GM21786 (cell line): ENCODE results near the gene ECI1.

ENCODE experiments used
- ATAC-seq: cut with Tn5 transposase; IDR thresholded peaks from one replicate; pipeline ENCODE4 v1.9.1; 2021; ENCODE audit not compliant: unreplicated experiment

The ECI1 gene

DNA sequence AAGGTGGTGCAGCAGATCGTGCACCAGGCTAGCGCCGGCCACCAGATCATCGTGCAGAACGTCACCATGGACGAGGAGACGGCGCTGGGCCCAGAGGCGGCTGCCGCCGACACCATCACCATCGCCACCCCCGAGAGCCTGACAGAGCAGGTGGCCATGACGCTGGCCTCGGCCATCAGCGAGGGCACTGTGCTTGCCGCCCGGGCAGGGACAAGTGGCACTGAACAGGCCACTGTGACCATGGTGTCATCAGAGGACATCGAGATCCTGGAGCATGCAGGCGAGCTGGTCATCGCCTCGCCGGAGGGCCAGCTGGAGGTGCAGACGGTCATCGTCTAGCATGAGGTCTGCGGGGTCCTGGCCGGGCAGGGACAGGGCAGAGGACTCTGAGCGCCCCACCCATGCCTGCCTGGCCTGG is 16.1 kb downstream of the ECI1 start:
- no peak for ATAC-seq

DNA sequence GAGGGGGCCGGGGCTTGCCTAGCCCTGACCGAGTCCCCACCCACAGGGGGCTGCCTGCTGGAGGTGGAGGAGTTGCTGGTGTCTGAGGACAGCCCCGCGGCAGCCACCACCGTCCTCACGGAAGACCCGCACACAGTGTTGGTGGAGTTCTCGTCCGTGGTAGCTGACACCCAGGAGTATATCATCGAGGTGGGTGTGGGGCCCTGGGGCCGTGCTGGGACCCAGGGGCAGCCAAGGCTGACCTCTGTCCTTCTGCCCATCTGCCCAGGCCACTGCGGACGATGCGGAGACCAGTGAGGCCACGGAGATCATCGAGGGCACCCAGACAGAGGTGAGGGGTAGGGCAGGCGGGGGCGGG is 16.6 kb downstream of the ECI1 start:
- no peak for ATAC-seq

DNA sequence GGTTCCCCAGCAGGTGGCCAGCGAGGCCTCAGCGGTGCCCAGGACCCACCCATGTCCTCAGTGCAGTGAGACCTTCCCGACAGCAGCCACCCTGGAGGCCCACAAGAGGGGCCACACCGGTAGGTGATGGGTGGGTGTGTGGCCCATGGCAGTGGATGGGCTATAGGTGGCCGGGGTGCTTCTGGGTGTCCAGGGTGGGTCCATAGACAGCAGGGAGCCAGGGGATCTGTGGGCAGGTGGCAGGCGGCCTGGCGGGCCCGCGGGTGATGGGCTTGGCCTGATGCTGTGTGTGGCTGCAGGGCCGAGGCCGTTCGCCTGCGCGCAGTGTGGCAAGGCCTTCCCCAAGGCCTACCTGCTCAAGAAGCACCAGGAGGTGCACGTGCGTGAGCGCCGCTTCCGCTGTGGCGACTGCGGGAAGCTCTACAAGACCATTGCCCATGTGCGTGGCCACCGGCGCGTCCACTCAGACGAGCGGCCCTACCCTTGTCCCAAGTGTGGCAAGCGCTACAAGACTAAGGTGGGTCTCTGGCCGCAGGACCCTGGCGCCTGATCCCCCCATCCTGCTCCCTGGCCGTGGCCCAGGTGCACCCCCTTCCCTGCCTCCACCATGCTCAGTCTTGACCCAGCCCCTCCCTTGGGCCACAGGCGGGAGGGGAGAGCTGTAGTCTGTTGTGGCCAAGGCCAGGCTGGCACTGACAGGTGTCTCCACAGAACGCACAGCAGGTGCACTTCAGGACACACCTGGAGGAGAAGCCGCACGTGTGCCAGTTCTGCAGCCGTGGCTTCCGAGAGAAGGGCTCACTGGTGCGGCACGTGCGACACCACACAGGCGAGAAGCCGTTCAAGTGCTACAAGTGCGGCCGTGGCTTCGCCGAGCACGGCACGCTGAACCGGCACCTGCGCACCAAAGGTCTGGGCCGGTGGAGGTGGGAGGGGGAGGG is 17.2 kb downstream of the ECI1 start:
- no peak for ATAC-seq

DNA sequence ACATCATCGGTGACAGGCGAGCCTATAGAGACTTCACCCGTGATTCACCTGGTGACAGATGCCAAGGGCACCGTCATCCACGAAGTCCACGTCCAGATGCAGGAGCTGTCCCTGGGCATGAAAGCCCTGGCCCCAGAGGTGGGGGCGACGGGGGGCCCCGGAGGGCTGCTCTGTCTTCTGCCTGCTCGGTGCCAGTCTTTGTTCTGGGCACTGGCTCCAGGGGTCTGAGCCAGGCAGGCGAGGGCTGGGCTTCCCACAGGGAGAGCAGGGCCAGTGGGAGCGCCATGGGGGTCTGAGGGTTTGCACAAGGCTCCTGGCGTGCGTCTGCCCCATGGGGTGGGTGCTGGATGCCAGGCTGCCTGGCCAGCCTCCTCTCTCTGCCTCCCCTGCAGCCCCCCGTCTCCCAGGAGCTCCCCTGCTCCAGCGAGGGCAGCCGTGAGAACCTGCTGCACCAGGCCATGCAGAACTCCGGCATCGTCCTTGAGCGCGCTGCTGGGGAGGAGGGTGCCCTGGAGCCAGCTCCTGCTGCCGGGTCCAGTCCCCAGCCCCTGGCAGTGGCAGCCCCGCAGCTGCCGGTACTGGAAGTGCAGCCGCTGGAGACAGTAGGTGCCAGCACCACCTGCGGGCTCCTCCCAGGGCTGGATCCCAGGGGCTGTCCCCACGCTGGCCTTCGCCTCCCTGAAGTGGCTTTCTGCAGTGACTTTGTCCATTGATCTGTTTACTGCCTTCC is 18.2 kb downstream of the ECI1 start:
- ATAC-seq, result no peak

DNA sequence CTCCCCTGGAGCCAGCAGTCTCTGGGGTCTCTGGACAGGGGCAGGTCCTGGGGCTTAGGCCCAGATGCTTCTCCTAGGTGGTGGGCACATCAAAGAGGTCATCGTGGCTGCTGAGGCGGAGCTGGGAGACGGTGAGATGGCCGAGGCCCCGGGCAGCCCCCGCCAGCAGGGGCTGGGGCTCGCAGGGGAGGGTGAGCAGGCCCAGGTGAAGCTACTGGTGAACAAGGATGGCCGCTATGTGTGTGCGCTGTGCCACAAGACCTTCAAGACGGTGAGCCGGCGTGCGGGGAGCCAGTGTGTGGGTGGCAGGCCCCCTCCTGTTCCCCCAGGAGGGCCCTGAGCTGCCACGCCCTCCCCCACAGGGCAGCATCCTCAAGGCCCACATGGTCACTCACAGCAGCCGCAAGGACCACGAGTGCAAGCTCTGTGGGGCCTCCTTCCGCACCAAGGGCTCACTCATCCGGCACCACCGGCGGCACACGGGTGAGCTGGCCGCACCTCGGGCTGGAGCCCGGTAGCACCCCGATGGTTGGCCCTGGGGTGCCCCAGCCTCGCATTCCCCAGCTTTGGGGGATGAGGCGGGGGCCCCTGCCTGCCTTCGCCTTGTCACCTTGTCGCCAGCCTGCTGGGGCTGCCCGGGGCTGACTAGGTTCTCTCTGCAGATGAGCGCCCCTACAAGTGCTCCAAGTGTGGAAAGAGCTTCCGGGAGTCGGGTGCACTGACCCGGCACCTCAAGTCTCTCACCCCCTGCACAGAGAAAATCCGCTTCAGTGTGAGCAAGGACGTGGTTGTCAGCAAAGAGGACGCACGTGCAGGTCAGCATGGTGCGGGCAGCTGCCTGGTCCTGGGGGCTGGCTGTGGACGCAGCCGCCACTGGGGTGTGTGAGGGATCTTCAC is 19.0 kb downstream of the ECI1 start:
- no peak for ATAC-seq

DNA sequence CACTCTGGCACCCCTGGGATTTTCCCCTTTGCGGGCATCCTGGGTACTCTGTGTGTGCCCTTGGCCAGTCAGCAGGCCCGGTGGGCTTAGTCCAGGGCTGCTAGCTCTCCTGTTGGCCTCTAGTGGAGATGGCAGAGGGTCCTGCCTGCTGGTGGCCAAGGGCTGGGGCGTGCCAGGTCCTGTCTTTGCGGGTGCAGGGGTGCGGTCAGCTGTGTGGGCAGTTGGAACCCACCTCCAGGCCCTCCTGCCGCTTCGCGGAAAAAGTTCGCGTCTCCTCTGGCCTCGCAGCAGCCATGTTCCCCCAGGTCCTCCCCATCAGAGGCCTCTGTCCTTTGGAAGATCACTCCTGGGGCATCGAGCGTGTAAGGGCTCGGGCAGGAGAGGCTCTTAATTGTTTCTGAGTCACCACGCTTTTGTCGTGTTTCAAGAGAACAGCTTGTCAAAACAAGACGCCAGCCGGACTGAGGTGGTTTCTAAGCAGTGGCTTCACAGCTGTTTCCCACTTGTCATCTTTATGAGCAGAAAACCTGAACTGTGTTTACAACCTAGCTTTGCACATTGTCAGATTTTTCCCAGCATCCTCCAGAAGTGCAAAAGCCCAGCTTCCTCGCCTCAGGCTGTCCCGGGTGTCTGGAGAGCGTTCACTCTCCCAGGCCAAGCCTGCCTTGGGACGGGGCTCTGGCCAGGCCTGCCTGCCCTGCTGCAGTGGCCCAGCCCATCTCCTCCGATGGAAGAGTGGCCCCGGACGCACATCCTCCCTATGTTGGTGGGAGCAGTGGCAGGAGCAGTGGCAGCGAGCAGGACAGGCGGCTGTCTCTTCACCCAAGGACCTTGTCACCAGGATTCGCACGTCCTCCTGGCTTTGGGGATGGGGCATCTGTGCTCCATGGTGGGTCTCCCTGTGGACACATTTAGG is 20.1 kb downstream of the ECI1 start:
- no peak for ATAC-seq

DNA sequence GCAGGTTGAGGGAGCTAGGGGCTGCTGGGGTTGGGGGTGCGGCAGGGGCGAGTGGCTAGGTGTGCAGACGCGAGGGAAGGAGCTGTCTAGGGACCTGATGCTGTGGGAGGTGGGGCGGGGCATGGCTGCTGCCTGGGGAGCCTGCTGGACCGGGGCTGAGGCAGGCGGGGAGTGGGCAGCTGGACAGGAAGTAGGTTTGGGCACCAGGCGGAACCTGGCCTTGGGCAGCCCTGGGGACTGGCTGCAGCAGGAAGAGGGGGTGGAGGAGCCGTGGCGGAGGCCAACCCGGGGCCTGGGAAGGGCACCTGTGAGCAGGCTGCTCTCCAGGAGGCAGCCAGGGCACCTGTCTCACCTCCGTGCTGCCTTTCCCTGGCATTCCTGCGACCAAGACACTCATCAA is 21.0 kb downstream of the ECI1 start:
- no peak for ATAC-seq

DNA sequence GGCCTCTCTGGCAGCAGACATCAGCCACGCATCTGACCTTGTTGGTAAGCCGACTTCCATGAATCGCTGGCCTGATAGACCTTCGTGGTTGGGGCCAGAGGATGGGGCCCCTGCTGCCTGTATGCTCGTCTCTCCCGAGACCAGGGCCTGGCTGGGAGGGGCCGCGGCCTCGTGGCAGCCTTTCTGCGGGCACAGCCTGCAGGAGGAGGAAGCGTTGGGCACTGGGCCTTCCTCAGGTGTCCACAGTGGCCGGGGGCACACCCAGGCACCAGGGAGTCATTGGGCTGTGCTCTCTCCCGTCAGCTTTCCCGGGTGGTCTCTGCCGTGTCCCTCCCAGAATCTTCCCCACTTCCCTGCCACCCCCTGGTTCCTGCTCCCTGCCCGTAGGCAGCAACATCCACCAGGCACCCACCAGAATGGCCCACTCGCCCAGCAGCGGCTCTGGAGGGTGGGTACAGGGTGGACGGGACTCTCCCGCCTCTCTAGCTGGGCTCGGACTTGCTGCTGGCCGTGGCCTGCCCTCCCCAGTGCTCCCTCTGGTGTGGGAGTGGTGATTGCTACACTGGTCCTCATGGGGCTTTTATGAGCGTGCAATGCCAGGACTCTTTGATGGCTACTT is 21.6 kb downstream of the ECI1 start:
- ATAC-seq, result no peak

DNA sequence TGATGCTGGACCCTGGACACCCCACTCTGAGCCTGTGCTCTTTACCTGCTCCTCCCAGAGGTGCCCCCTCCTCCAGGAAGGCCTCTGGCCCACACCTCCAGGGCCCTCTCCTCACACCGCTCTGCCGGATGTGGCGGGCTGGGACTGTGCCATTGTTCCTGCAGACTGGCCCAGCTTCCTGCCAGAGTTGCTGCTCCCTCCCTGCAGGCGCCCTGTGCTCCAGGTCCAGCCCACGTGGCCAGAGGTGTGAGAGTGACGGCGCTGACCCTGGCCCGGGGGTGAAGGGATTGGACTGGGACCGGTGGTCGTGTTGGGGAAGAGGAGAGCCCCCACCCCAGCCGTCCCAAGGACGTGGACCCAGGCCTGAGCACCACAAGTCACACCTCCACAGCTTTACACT is 22.3 kb downstream of the ECI1 start:
- ATAC-seq, result no peak

DNA sequence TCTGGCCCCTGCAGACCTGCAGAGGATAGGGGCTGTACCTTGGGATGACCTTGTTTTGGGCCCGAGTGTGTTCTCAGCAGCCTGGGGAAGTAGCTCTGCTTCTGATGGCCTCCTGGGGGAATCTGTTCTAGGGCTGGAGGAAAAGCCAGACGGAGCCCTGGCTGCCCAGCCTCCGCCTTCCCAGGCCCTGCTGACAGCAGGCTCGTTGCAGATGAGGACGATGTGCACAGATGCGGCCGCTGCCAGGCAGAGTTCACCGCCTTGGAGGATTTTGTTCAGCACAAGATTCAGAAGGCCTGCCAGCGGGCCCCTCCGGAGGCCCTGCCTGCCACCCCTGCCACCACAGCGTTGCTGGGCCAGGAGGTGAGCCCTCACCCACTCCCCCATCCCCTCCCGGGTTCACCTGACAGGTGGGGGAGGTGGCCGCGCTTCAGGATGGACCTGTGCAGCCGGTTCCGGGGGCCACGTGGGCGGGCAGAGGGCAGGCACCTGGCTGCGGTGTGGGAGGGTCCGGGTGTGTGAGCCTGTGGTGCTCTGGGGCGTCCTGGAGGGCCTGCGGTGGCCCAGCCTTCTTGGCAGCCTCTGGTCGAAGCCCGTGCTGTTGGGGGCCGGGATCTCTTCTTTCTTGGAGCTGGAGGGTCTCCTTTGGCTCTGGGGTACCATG is 23.1 kb downstream of the ECI1 start:
- ATAC-seq, result no peak

DNA sequence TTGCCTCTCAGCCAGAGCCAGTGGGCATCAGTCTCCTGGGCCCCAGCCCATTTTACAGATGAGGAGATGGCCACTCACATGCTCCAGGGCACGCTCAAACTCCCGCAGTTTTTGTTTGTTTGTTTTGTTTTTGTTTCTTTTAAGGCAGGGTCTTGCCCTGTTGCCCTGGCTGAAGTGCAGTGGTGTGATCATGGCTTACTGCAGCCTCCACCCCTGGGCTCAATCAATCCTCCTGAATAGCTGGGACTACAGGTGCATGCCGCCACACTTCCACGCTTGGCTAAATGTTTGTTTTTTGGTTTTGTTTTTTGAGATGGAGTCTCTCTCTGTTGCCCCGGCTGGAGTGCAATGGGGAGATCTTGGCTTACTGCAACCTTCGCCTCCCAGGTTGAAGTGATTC is 24.5 kb downstream of the ECI1 start:
- ATAC-seq, result no peak

DNA sequence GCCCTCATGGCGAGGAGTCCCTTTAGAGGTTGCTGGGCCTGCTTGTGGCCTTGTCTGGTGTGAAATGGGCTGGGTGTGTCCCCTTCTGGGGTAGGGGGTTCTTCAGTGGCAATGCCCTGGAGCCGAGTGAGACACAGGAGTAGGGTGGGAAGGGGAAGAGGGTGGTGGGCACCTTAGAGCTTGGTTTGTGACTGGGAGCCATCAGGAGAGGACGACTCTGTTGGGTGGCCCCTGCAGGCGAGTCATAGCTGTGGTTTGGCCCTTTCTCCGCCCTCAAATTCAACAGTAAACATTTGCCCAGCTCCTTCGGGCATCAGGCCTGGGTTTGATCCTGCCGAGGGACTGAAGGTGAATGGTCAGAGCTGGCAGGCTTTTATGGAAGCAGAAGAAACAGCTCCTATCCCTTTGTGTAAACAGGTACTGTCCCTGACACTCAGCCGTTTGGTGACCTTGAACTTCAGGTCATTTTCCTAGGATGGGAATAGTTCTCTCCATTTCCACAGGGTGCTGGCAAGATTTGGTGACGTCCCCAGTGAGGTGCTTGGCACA is 25.1 kb downstream of the ECI1 start:
- ATAC-seq, result no peak

DNA sequence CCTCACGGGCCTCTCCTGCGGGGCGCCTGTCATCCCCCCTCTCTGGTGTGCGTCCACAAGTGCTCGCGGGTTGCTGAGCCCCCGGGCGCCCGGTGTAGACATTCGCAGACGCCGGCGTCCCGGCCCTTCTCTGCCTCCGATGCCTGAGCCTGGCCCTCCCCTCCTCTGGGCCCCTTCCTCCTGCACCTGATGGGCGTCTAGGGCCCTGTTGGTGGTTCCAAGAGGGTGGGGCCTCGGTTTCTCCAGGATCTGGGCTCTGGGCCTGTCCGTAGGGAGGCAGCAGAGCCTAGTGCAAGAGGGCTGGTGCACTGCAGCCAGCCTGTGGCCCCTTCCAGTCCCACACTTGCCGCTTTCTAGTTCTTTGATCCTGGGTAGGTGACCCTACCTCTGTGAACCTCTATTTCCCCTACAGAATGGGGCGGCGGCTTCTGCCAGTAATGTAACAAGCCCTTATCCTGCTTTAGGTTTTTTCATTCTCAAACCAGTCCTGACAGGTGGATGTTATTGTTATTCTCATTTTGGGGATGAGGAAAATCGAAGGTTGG is 27.4 kb downstream of the ECI1 start:
- ATAC-seq, result peak; percentile 8

DNA sequence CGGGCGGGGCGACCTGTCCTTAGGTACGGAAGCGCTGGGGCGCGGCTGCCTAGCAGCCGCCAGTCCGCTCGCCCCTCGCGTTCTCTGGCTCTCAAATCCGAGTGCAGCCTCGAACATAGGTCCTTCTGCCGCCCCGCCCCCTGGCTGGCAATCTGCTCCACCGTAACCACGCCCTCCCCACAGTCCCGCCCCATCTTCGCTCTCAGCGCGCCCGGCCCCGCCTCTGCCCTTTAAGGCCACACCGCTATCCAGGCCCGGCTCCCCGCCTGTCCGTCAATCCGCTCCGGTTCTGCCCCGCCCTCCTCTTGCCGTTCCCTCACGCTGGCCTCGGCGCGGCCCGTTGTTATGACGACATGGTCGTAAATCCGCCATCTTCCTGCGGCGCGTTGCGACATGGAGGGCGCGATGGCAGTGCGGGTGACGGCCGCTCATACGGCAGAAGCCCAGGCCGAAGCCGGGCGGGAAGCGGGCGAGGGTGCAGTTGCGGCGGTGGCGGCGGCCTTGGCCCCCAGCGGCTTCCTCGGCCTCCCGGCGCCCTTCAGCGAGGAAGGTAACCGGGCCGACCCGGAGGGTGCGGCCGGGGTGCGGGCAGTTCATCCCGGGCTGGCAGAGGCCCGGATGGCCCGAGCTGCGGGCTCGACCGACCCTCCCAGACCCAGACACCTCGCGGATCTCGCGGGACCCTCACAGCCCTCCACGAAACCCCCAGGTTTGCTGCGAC is 28.0 kb downstream of the ECI1 start, which contains the start of gene E4F1:
Gene E4F1 (plus strand): TSS at position 371 of the 721 bp plus-strand sequence. CDS start 23 bp downstream, at position 394.
- ATAC-seq, result peak; percentile 92

DNA sequence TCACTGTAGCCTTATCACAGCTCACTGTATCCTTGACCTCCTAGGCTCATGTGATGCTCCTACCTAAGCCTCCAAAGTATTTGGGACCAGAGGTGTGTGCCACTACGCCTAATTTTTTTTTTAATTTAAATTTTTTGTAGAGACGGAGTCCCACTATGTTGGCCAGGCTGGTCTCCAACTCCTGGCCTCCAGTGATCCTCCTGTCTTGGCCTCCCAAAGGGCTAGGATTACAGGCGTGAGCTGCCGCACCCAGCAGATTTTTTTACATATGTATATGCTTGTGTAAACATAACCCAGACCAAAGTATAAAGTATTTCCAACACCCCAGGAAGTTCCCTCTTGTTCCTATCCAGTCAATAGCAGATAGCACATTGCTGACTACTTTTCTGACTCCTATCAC is 35.1 kb downstream of the ECI1 start:
- no peak for ATAC-seq

DNA sequence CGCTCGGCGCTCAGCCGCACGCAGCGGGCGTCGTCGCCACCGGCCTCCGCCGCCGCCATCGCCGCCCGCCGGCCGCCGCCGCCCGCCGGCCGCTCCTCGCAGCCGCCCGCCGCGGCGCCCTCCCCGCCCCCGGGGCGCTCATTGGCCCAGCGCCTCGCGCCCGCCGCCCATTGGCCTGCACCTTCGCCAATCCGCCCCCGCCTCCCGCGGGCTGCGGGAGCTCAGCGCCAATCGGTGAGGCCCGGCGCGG is 36.7 kb downstream of the ECI1 start, which contains the start of gene PGP:
Gene PGP (minus strand): TSS at position 122 of the 250 bp plus-strand sequence. CDS start 63 bp downstream, at position 59.
- peak; percentile 84 for ATAC-seq

DNA sequence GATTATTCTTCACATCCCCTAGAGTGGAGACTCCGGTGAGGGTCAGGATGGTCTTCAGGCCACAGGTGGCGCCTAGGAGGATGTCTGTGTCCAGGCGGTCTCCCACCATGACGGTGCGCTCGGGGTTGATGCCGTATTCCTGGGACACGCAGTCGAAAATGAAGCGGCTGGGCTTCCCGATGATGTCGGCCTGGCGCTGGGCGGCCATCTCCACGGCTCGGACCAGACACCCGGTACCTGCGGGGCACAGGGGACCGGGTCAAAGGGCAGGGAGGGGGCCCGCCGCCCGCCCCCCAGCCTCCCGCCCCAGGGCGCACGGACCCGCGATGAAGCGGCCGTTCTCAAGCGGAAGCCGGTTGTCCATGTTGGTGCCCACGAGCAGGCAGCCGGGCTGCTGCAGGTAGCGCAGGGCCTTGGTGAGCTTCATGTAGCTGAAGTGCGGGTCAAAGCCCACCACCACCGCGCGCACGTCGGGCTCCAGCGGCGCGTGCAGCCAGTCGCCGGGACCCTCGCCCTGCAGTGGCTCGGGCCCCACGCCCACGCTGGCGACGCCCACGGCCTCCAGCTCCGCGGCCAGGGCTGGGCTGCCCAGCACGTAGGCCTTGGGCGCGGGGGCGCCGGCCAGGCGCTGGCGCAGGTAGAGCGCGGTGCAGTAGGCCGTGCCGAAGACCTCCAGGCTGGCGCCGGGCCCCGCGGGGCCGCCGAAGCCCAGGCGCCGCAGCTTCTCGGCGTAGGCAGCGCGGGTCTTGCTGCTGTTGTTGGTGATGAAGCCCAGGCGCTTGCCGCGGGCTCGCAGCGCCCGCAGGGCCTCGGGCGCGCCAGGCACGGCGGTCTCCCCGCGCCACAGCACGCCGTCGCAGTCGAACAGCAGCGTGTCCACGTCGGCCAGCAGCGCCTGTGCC is 37.3 kb downstream of the ECI1 start:
- ATAC-seq, result no peak
